OCI-LY7 (cell line): ENCODE results near the gene CNTF. TPM values are rescaled to one million over a fixed set of nuclear protein-coding genes. Genes with fewer than 3 reads are reported as not detected.

Experiments
- BruUV-seq: library from RNA; stranded (reverse); fragments of 400-500 nt; replicated peaks from 2 replicates; lab custom pipeline; 2021; lab: Mats Ljungman, UMichigan
- CTCF ChIA-PET: fragments of 300-600 bp; sonication (Branson Sonifier 250); formaldehyde crosslinking; loops from one replicate; lab custom pipeline; 2022; ENCODE audit warnings: antibody characterized with exemption; ENCODE audit not compliant: unreplicated experiment; lab: Charles Lee
- POLR2A ChIA-PET: fragments of 300-600 bp; sonication (Branson Sonifier 250); formaldehyde crosslinking; loops from one replicate; lab custom pipeline; 2022; ENCODE audit warnings: antibody characterized with exemption; lab: Charles Lee
- DNase-seq: peaks from one replicate; pipeline ENCODE4 v3.0.0-alpha.2; 2015; ENCODE audit warnings: low spot score
- H2AFZ ChIP-seq: fragments of 200-600 bp; sonication (generic), shearing (Covaris generic); 2 replicates; pipeline ENCODE4 v1.6.1; 2014; ENCODE audit warnings: mild to moderate bottlenecking, antibody characterized with exemption, low read length, moderate library complexity
- H3K27ac ChIP-seq: fragments of 200-600 bp; sonication (generic); 2 replicates; pipeline ENCODE4 v1.5.1; 2014; ENCODE audit warnings: mixed run types, low read depth, mild to moderate bottlenecking, moderate library complexity, low read length, inconsistent platforms; ENCODE audit not compliant: poor library complexity, severe bottlenecking
- H3K36me3 ChIP-seq: fragments of 200-600 bp; sonication (generic); 2 replicates; pipeline ENCODE4 v1.6.1; 2014; ENCODE audit warnings: mild to moderate bottlenecking, antibody characterized with exemption, low read length, moderate library complexity, mixed read lengths; ENCODE audit not compliant: insufficient read depth
- H3K4me1 ChIP-seq: fragments of 200-600 bp; sonication (generic); 2 replicates; pipeline ENCODE4 v1.5.1; 2014; ENCODE audit warnings: mild to moderate bottlenecking, low read length; ENCODE audit not compliant: insufficient read depth, poor library complexity, severe bottlenecking
- H3K4me2 ChIP-seq: fragments of 200-600 bp; sonication (generic); 2 replicates; pipeline ENCODE4 v1.6.1; 2014; ENCODE audit warnings: mild to moderate bottlenecking, low read length
- H3K4me3 ChIP-seq: fragments of 200-600 bp; sonication (generic); 2 replicates; pipeline ENCODE4 v1.5.1; 2014; ENCODE audit warnings: mild to moderate bottlenecking, low read depth, low read length; ENCODE audit not compliant: poor library complexity, severe bottlenecking
- H3K79me2 ChIP-seq: fragments of 200-600 bp; sonication (generic); 2 replicates; pipeline ENCODE4 v1.6.1; 2016; ENCODE audit warnings: low read depth, mild to moderate bottlenecking, low read length, moderate library complexity, mixed read lengths; ENCODE audit not compliant: insufficient read depth
- H3K9me2 ChIP-seq: fragments of 200-600 bp; sonication (generic); 2 replicates; pipeline ENCODE4 v1.6.1; 2016; ENCODE audit warnings: mild to moderate bottlenecking, low read length, mixed read lengths; ENCODE audit not compliant: insufficient read depth
- H3K9me3 ChIP-seq: fragments of 200-600 bp; sonication (generic); 2 replicates; pipeline ENCODE4 v1.6.1; 2014; ENCODE audit warnings: mild to moderate bottlenecking, mixed run types, low read length, mixed read lengths
- H4K20me1 ChIP-seq: fragments of 200-600 bp; sonication (generic); 2 replicates; pipeline ENCODE4 v1.6.1; 2014; ENCODE audit warnings: mild to moderate bottlenecking, antibody characterized with exemption, low read length, moderate library complexity, mixed read lengths; ENCODE audit not compliant: insufficient read depth
- EZH2phosphoT487 ChIP-seq: fragments of 200-600 bp; sonication (generic); IDR thresholded peaks from 2 replicates; pipeline ENCODE4 v1.6.1; 2018; ENCODE audit warnings: low read depth, borderline replicate concordance, mild to moderate bottlenecking, mixed run types, antibody characterized with exemption, low read length, moderate library complexity, mixed read lengths
- intact Hi-C: fragments of 100-400 bp; cut with micrococcal nuclease; formaldehyde crosslinking; loops from one replicate; pipeline ENCODE4 v1.10.0; 2022; ENCODE audit not compliant: unreplicated experiment
- total RNA-seq, 2 experiments: library from RNA; depleted of rRNA in 1 of 2; stranded (reverse); fragments of >200 nt in 1 of 2; shearing (Covaris generic) in 1 of 2; gene quantifications; 2 replicates each; pipeline ENCODE4 v1.2.3, GENCODE V29; 2014 to 2022
- TF ChIP-seq, protein P1 (sequence below): fragments of 200-600 bp; sonication (generic); conservative IDR thresholded peaks from 2 replicates; pipeline ENCODE4 v1.5.1; 2014; ENCODE audit warnings: mild to moderate bottlenecking, antibody characterized with exemption, low read length, moderate library complexity, mixed read lengths

Gene CNTF
- total RNA-seq, 2 experiments from 2014 or later, result 3.3 to 3.4 TPM

DNA sequence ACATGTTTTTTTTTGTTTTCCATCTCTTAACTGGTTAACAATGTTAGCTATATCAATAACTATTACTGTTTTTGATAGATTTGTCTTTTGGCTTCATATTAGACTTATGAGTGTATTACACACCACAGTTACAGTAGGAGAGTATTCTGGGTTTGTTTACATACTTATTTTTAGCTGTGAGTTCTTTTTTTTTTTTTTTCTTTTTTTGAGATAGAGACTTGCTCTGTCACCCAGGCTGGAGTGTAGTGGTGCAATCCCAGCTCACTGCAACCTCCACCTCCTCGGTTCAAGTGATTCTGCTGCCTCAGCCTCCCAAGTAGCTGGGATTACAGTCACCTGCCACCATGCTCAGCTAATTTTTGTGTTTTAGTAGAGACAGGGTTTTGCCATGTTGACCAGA, 28.0 kb downstream of the CNTF start:
- DNase-seq, result no peak
- Histone ChIP-seq H3K4me3 (no peak overlapping the region), H3K9me2 (no peaks in the 10 kb centered on the region), H3K79me2 (no peaks in the 10 kb centered on the region), H3K9me3 (peaks cover 10% of the 10 kb centered on the region; the same call in 1 of the 2 replicates), H4K20me1 (no peaks in the 10 kb centered on the region), H3K36me3 (no peaks in the 10 kb centered on the region), H2AFZ (no peak overlapping the region), H3K4me1 (peaks cover 5% of the 10 kb centered on the region), H3K4me2 (no peak overlapping the region), H3K27ac (no peak overlapping the region)
- BruUV-seq, result no TSS peak
- TF ChIP-seq, protein P1, sequence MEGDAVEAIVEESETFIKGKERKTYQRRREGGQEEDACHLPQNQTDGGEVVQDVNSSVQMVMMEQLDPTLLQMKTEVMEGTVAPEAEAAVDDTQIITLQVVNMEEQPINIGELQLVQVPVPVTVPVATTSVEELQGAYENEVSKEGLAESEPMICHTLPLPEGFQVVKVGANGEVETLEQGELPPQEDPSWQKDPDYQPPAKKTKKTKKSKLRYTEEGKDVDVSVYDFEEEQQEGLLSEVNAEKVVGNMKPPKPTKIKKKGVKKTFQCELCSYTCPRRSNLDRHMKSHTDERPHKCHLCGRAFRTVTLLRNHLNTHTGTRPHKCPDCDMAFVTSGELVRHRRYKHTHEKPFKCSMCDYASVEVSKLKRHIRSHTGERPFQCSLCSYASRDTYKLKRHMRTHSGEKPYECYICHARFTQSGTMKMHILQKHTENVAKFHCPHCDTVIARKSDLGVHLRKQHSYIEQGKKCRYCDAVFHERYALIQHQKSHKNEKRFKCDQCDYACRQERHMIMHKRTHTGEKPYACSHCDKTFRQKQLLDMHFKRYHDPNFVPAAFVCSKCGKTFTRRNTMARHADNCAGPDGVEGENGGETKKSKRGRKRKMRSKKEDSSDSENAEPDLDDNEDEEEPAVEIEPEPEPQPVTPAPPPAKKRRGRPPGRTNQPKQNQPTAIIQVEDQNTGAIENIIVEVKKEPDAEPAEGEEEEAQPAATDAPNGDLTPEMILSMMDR, result no peak
- no peak for TF ChIP-seq EZH2phosphoT487
- CTCF ChIA-PET, result no interaction called here
- POLR2A ChIA-PET, result interaction anchor here (1.3 kb wide), 1 partner anchor 10 kb away, joined by 4 read pairs; no protein-coding TSS in a partner anchor
- intact Hi-C loops, result loop anchor here (5.0 to 10.0 kb wide), 3 partner anchors 137 to 487 kb away; no protein-coding TSS in a partner anchor

DNA sequence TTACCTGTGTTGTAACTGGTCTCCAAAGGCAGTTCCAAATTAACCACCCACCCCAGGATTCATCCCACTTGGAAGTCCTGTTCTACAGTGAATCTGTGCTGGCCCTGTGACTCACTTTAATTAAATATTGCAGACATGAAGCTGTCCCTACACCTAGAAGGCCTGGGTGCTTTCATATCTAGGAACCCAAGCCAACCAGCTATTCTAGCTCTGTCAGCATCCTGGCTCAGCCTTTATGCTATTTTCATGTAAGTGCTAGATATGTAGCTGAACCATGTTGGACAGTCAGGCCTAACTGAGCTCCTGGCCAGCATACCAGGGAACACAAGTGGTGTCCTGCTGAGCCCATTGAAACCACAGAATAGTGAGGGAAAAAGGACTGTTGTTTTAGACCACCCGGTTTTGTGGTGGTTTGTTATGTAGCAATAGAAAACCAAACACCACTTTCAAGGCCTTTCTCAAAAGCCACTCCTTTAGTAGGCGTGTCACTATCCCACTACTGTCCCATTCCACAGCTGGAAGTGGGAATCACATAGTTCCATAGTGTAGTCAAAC, 30.3 kb downstream of the CNTF start:
- H3K79me2 ChIP-seq, result no peaks in the 10 kb centered on the region
- H3K9me3 ChIP-seq, result no peaks in the 10 kb centered on the region
- ChIA-PET POLR2A (interaction anchor here (0.5 to 0.8 kb wide), 4 partner anchors 76 to 707 kb away, joined by 3 to 4 read pairs (median 3); partner anchors contain the start of gene LPXN), CTCF (no interaction called here)
- no peak overlapping the region for H3K4me2 ChIP-seq
- H2AFZ ChIP-seq, result no peak overlapping the region
- H3K9me2 ChIP-seq, result no peaks in the 10 kb centered on the region
- TF ChIP-seq EZH2phosphoT487, result no peak
- TF ChIP-seq, protein P1, result no peak
- no peak for DNase-seq
- intact Hi-C loops, result loop anchor here (5.0 to 10.0 kb wide), 3 partner anchors 134 to 484 kb away; no protein-coding TSS in a partner anchor
- no peak overlapping the region for H3K27ac ChIP-seq
- H3K4me3 ChIP-seq, result no peak overlapping the region
- H3K4me1 ChIP-seq, result no peaks in the 10 kb centered on the region
- no peaks in the 10 kb centered on the region for H3K36me3 ChIP-seq
- H4K20me1 ChIP-seq, result no peaks in the 10 kb centered on the region
- BruUV-seq, result no TSS peak
